Right renal cortex interstitium (tissue), 3 donors: ENCODE data around the gene SMAP2. TPM values are rescaled to one million over a fixed set of nuclear protein-coding genes. Genes with fewer than 3 reads are reported as not detected.

Source experiments
- DNase-seq, 3 donors: peaks; one replicate each; pipeline ENCODE4 v3.0.0-alpha.2; 2013; ENCODE audit warnings: low read depth in 3 of 3, low spot score in 2 of 3
- polyA plus RNA-seq, 3 donors: library from polyadenylated mRNA; unstranded; fragments of 120-200 nt; gene quantifications; one replicate each; pipeline ENCODE4 v1.2.1, GENCODE V29; 2013; ENCODE audit not compliant: insufficient read length in 3 of 3

Gene SMAP2
- polyA plus RNA-seq, 3 donors = 22.6 to 26.7 (median 23.8) TPM

DNA sequence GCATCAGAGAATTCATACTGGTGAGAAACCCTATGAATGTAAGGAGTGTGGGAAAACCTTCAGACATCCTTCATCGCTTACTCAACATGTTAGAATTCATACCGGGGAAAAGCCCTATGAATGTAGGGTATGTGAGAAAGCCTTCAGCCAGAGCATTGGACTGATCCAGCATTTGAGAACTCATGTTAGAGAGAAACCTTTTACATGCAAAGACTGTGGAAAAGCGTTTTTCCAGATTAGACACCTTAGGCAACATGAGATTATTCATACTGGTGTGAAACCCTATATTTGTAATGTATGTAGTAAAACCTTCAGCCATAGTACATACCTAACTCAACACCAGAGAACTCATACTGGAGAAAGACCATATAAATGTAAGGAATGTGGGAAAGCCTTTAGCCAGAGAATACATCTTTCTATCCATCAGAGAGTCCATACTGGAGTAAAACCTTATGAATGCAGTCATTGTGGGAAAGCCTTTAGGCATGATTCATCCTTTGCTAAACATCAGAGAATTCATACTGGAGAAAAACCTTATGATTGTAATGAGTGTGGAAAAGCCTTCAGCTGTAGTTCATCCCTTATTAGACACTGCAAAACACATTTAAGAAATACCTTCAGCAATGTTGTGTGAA lies 89.5 kb downstream of the SMAP2 start:
- no peak for DNase-seq

DNA sequence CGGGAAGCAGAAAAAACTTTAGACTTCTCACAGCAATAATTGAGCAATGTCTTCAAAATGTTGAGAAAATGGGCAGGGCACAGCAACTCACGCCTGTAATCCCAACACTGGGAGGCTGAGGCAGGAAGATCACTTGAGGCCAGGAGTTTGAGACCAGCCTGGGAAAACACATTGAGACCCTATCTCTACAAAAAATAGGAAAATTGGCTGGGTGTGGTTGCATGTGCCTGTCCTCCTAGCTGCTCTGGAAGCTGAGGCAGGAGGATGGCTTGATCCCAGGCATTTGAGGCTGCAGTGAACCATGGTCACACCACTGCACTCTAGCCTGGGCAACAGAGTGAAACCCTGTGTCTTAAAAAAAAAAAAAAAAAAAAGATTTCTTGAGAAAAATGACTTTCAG lies 95.8 kb downstream of the SMAP2 start:
- no peak for DNase-seq

Other genes starting within 250 kb of the SMAP2 start
- 10 to 100 TPM; 24.3 to 25.4 (median 24.6) TPM for gene RLF, start 212.3 kb upstream of the SMAP2 start, polyA plus RNA-seq
- gene TMCO2, start 125.8 kb upstream of the SMAP2 start, polyA plus RNA-seq = not detected
- gene ZMPSTE24, start 115.5 kb upstream of the SMAP2 start, polyA plus RNA-seq = 10 to 100 TPM; 57.5 to 60.3 (median 58.0) TPM
- 10 to 100 TPM; 17.2 to 20.0 (median 19.0) TPM for gene COL9A2, start 56.4 kb upstream of the SMAP2 start, polyA plus RNA-seq
- gene ZFP69B, start 76.7 kb downstream of the SMAP2 start, polyA plus RNA-seq = 1 to 10 TPM; 5.3 to 6.8 (median 5.5) TPM
- gene ZFP69, start 103.6 kb downstream of the SMAP2 start, polyA plus RNA-seq = 1 to 10 TPM; 6.5 to 9.4 (median 7.2) TPM
- gene EXO5, start 135.0 kb downstream of the SMAP2 start, polyA plus RNA-seq = 10 to 100 TPM; 11.7 to 12.7 (median 12.3) TPM
- 10 to 100 TPM; 10.9 to 13.5 (median 11.3) TPM for gene ZNF684, start 157.9 kb downstream of the SMAP2 start, polyA plus RNA-seq